Neuron (in vitro differentiated cells): ENCODE measurements around the gene TOMM7.

Experiments
- H2AFZ ChIP-seq: one replicate; pipeline ENCODE4 v1.6.1; 2013; ENCODE audit warnings: low read depth, mild to moderate bottlenecking, inconsistent platforms, low read length, moderate library complexity
- H3K27me3 ChIP-seq: one replicate; pipeline ENCODE4 v1.6.1; 2013; ENCODE audit warnings: low read length; ENCODE audit not compliant: insufficient read depth
- H3K36me3 ChIP-seq: one replicate; pipeline ENCODE4 v1.6.1; 2013; ENCODE audit warnings: low read length; ENCODE audit not compliant: insufficient read depth
- H3K4me1 ChIP-seq: one replicate; pipeline ENCODE4 v1.6.1; 2013; ENCODE audit warnings: low read length; ENCODE audit not compliant: insufficient read depth
- H3K4me3 ChIP-seq: 2 replicates; pipeline ENCODE4 v1.5.1; 2013; ENCODE audit warnings: mild to moderate bottlenecking, low read length, moderate library complexity
- H3K9me3 ChIP-seq: one replicate; pipeline ENCODE4 v1.6.1; 2013; ENCODE audit warnings: low read length

Gene TOMM7

GRCh38 chr7:22822486-22823141, at the start of gene TOMM7:
TSS of gene TOMM7 (minus strand) at chr7:22822849. CDS start at chr7:22822779, 70 bp downstream.
- Histone ChIP-seq H2AFZ (peak within 1 kb of the TSS; percentile 55), H3K4me1 (peaks cover 23% of the 10 kb centered on the region), H3K9me3 (no peaks in the 10 kb centered on the region), H3K27me3 (no peaks in the 10 kb centered on the region), H3K36me3 (no peaks in the 10 kb centered on the region), H3K4me3 (peak within 1 kb of the TSS; percentile 93)

GRCh38 chr7:22872096-22872807, 49.6 kb upstream of the TOMM7 start:
- H3K4me3 ChIP-seq, result no peak overlapping the region
- H3K36me3 ChIP-seq, result no peaks in the 10 kb centered on the region
- H3K27me3 ChIP-seq, result no peaks in the 10 kb centered on the region
- no peak overlapping the region for H2AFZ ChIP-seq
- H3K4me1 ChIP-seq, result no peaks in the 10 kb centered on the region
- no peaks in the 10 kb centered on the region for H3K9me3 ChIP-seq

GRCh38 chr7:22871661-22872060, 49.0 kb upstream of the TOMM7 start:
- H3K9me3 ChIP-seq, result no peaks in the 10 kb centered on the region
- no peaks in the 10 kb centered on the region for H3K36me3 ChIP-seq
- H3K27me3 ChIP-seq, result no peaks in the 10 kb centered on the region
- no peaks in the 10 kb centered on the region for H3K4me1 ChIP-seq
- no peak overlapping the region for H2AFZ ChIP-seq
- no peak overlapping the region for H3K4me3 ChIP-seq

- Histone ChIP-seq H3K27me3 (no peaks in the 10 kb centered on the region), H3K36me3 (no peaks in the 10 kb centered on the region), H2AFZ (no peak overlapping the region), H3K4me3 (no peak overlapping the region), H3K4me1 (no peaks in the 10 kb centered on the region), H3K9me3 (no peaks in the 10 kb centered on the region)
Observed at GRCh38 chr7:22868509-22868908, 45.9 kb upstream of the TOMM7 start.

GRCh38 chr7:22867589-22867988, 44.9 kb upstream of the TOMM7 start:
- Histone ChIP-seq H2AFZ (no peak overlapping the region), H3K36me3 (no peaks in the 10 kb centered on the region), H3K4me3 (no peak overlapping the region), H3K4me1 (no peaks in the 10 kb centered on the region), H3K9me3 (no peaks in the 10 kb centered on the region), H3K27me3 (no peaks in the 10 kb centered on the region)

- Histone ChIP-seq H3K4me1 (no peaks in the 10 kb centered on the region), H3K27me3 (no peaks in the 10 kb centered on the region), H2AFZ (no peak overlapping the region)
Observed at GRCh38 chr7:22867003-22867402, 44.4 kb upstream of the TOMM7 start.

GRCh38 chr7:22865602-22865960, 42.9 kb upstream of the TOMM7 start:
- H3K4me3 ChIP-seq, result no peak overlapping the region

More at GRCh38 chr7:22867003-22867402, 44.4 kb upstream of the TOMM7 start:
- Histone ChIP-seq H3K4me3 (no peak overlapping the region), H3K9me3 (no peaks in the 10 kb centered on the region), H3K36me3 (no peaks in the 10 kb centered on the region)

GRCh38 chr7:22864855-22865601, 42.4 kb upstream of the TOMM7 start:
- Histone ChIP-seq H2AFZ (no peak overlapping the region), H3K36me3 (no peaks in the 10 kb centered on the region), H3K4me1 (no peaks in the 10 kb centered on the region), H3K4me3 (no peak overlapping the region), H3K9me3 (no peaks in the 10 kb centered on the region), H3K27me3 (no peaks in the 10 kb centered on the region)

More at GRCh38 chr7:22865602-22865960, 42.9 kb upstream of the TOMM7 start:
- Histone ChIP-seq H3K9me3 (no peaks in the 10 kb centered on the region), H3K36me3 (no peaks in the 10 kb centered on the region), H3K4me1 (no peaks in the 10 kb centered on the region), H3K27me3 (no peaks in the 10 kb centered on the region), H2AFZ (no peak overlapping the region)

- Histone ChIP-seq H3K4me3 (no peak overlapping the region), H3K27me3 (no peaks in the 10 kb centered on the region), H3K9me3 (no peaks in the 10 kb centered on the region), H3K36me3 (no peaks in the 10 kb centered on the region), H2AFZ (no peak overlapping the region), H3K4me1 (no peaks in the 10 kb centered on the region)
Observed at GRCh38 chr7:22864301-22864700, 41.7 kb upstream of the TOMM7 start.

GRCh38 chr7:22863156-22863899, 40.7 kb upstream of the TOMM7 start:
- Histone ChIP-seq H3K4me3 (no peak overlapping the region), H3K9me3 (no peaks in the 10 kb centered on the region), H3K27me3 (no peaks in the 10 kb centered on the region), H2AFZ (no peak overlapping the region), H3K4me1 (no peaks in the 10 kb centered on the region), H3K36me3 (no peaks in the 10 kb centered on the region)

- no peaks in the 10 kb centered on the region for H3K4me1 ChIP-seq
- no peaks in the 10 kb centered on the region for H3K9me3 ChIP-seq
- no peaks in the 10 kb centered on the region for H3K27me3 ChIP-seq
- H3K4me3 ChIP-seq, result no peak overlapping the region
- H2AFZ ChIP-seq, result no peak overlapping the region
- H3K36me3 ChIP-seq, result no peaks in the 10 kb centered on the region
Observed at GRCh38 chr7:22861576-22861975, 38.9 kb upstream of the TOMM7 start.

- H2AFZ ChIP-seq, result no peak overlapping the region
- H3K27me3 ChIP-seq, result no peaks in the 10 kb centered on the region
- no peaks in the 10 kb centered on the region for H3K4me1 ChIP-seq
- H3K4me3 ChIP-seq, result no peak overlapping the region
- no peaks in the 10 kb centered on the region for H3K9me3 ChIP-seq
- H3K36me3 ChIP-seq, result no peaks in the 10 kb centered on the region
Observed at GRCh38 chr7:22860784-22861482, 38.3 kb upstream of the TOMM7 start.
